SK-MEL-5 (cell line): ENCODE data around the gene FSCN2. TPM values are rescaled to one million over a fixed set of nuclear protein-coding genes. Genes with fewer than 3 reads are reported as not detected.

Experiments used
- DNase-seq: peaks from one replicate; pipeline ENCODE4 v3.0.0-alpha.2; 2016; ENCODE audit warnings: low read depth, low spot score
- in situ Hi-C: cut with HindIII; loops from 2 replicates; pipeline ENCODE4 v1.10.0; 2016; ENCODE audit warnings: low sequenced_read_pairs, high pct_unique_total_duplicates, low pct_unique_long_range_greater_than_20kb
- total RNA-seq: library from RNA; depleted of rRNA; stranded (reverse); fragments of >200 nt; shearing (Covaris generic); gene quantifications from 2 replicates; pipeline ENCODE4 v1.2.3, GENCODE V29; 2014

FSCN2 gene
- total RNA-seq, 1 experiment from 2014 or later: 0.34 TPM

GRCh38 chr17:81557276-81558114 lies 29.3 kb downstream of the FSCN2 start:
- no peak for DNase-seq
- in situ Hi-C loops: no loop called here

- in situ Hi-C loops: no loop called here
- no peak for DNase-seq
Measured at GRCh38 chr17:81558115-81558468, 29.9 kb downstream of the FSCN2 start.

GRCh38 chr17:81558941-81559806 lies 31.0 kb downstream of the FSCN2 start:
- DNase-seq: peak; percentile 79
- in situ Hi-C loops: no loop called here

GRCh38 chr17:81561494-81561885 lies 33.3 kb downstream of the FSCN2 start:
- DNase-seq: no peak
- in situ Hi-C loops: no loop called here

- in situ Hi-C loops: no loop called here
- no peak for DNase-seq
Measured at GRCh38 chr17:81563861-81564586, 35.8 kb downstream of the FSCN2 start.

GRCh38 chr17:81564778-81565177 lies 36.6 kb downstream of the FSCN2 start:
- in situ Hi-C loops: no loop called here
- DNase-seq: no peak

GRCh38 chr17:81565231-81565630 lies 37.1 kb downstream of the FSCN2 start:
- in situ Hi-C loops: no loop called here
- no peak for DNase-seq

GRCh38 chr17:81566461-81567126 lies 38.4 kb downstream of the FSCN2 start:
- DNase-seq: peak; percentile 66
- in situ Hi-C loops: no loop called here

- in situ Hi-C loops: no loop called here
- DNase-seq: no peak
Measured at GRCh38 chr17:81567191-81567590, 39.0 kb downstream of the FSCN2 start.

- no peak for DNase-seq
Measured at GRCh38 chr17:81568416-81568815, 40.2 kb downstream of the FSCN2 start.

GRCh38 chr17:81569986-81570514 lies 41.9 kb downstream of the FSCN2 start:
- no peak for DNase-seq
- in situ Hi-C loops: no loop called here

More at GRCh38 chr17:81568416-81568815, 40.2 kb downstream of the FSCN2 start:
- in situ Hi-C loops: no loop called here

GRCh38 chr17:81570964-81571363 lies 42.8 kb downstream of the FSCN2 start:
- in situ Hi-C loops: no loop called here
- no peak for DNase-seq

- in situ Hi-C loops: no loop called here
- no peak for DNase-seq
Measured at GRCh38 chr17:81572563-81573168, 44.5 kb downstream of the FSCN2 start.

- in situ Hi-C loops: no loop called here
- no peak for DNase-seq
Measured at GRCh38 chr17:81573794-81574642, 45.8 kb downstream of the FSCN2 start.

- in situ Hi-C loops: no loop called here
Measured at GRCh38 chr17:81574643-81574956, 46.4 kb downstream of the FSCN2 start.

GRCh38 chr17:81575836-81576235 lies 47.7 kb downstream of the FSCN2 start:
- no peak for DNase-seq
- in situ Hi-C loops: no loop called here

More at GRCh38 chr17:81574643-81574956, 46.4 kb downstream of the FSCN2 start:
- DNase-seq: no peak
